ENCODE measurements around the gene PIPOX.

DNA sequence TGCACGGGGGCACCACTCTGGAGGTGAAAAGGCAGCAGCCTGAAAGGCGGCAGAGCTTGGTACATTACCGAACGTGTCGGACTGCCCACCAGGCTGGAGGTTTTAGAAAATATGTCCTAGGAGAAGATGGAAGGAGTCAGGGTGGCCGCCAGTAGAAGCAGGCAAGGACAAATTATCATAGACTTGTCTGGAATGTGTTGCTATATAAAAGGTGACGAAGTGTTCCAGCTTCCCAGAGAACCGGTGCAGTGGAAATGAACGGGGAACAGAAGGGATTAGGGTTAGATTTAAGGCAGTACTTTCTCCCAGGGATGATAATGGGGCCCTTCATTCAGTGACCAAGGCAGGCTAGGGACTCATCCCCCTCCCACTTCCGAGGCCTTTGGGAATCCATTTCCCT lies 27.4 kb downstream of the PIPOX start:
- TF ChIP-seq, protein P1, sequence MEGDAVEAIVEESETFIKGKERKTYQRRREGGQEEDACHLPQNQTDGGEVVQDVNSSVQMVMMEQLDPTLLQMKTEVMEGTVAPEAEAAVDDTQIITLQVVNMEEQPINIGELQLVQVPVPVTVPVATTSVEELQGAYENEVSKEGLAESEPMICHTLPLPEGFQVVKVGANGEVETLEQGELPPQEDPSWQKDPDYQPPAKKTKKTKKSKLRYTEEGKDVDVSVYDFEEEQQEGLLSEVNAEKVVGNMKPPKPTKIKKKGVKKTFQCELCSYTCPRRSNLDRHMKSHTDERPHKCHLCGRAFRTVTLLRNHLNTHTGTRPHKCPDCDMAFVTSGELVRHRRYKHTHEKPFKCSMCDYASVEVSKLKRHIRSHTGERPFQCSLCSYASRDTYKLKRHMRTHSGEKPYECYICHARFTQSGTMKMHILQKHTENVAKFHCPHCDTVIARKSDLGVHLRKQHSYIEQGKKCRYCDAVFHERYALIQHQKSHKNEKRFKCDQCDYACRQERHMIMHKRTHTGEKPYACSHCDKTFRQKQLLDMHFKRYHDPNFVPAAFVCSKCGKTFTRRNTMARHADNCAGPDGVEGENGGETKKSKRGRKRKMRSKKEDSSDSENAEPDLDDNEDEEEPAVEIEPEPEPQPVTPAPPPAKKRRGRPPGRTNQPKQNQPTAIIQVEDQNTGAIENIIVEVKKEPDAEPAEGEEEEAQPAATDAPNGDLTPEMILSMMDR (conservative IDR thresholded peaks at IDR 0.05 in 1 of 2, IDR thresholded peaks at IDR 0.05 in 1 of 2; ENCODE audit: low read depth in 1 of 2, low read length in 2 of 2), result no peak
- no peak for TF ChIP-seq EZH2 (IDR thresholded peaks at IDR 0.05; ENCODE audit: low read length, missing control alignments)

Measured in fibroblast of lung (primary cell).